H1 (cell line): ENCODE data around the gene HNRNPU. TPM values are rescaled to one million over a fixed set of nuclear protein-coding genes. Genes with fewer than 3 reads are reported as not detected.

Source experiments
- CTCF ChIA-PET: fragments of 300-600 bp; sonication (Branson Sonifier 250); formaldehyde crosslinking; loops from one replicate; lab custom pipeline; 2021; ENCODE audit not compliant: partially characterized antibody; lab: Charles Lee
- POLR2A ChIA-PET: fragments of 300-600 bp; sonication (Branson Sonifier 250); formaldehyde crosslinking; loops from one replicate; lab custom pipeline; 2021; ENCODE audit warnings: inconsistent platforms; ENCODE audit not compliant: partially characterized antibody; lab: Charles Lee
- DNase-seq, 2 experiments: peaks; one replicate each; pipeline versions ENCODE4 v3.0.0 to v3.0.0-alpha.2; 2010 to 2022; ENCODE audit warnings: low spot score in 2 of 2, low read depth in 1 of 2, mixed read lengths in 1 of 2
- FAIRE-seq: peaks from 2 replicates; lab custom pipeline; 2011; peaks lifted over from hg19 to GRCh38; lab: Jason Lieb, UNC
- H2AFZ ChIP-seq: 2 replicates; pipeline ENCODE4 v1.8.1; 2012; ENCODE audit warnings: low read length, inconsistent platforms
- H2AK5ac ChIP-seq: 2 replicates; pipeline ENCODE4 v1.6.1; 2013; ENCODE audit warnings: low read depth, low read length
- H2BK120ac ChIP-seq: replicated peaks from 2 replicates; pipeline ENCODE3; 2013; ENCODE audit warnings: low read depth, low read length, inconsistent platforms
- H2BK12ac ChIP-seq: 2 replicates; pipeline ENCODE4 v1.6.1; 2013; ENCODE audit warnings: low read depth, low read length
- H2BK15ac ChIP-seq: 2 replicates; pipeline ENCODE4 v1.6.1; 2013; ENCODE audit warnings: low read length
- H2BK20ac ChIP-seq: 2 replicates; pipeline ENCODE4 v1.6.1; 2013; ENCODE audit warnings: low read length
- H2BK5ac ChIP-seq: 2 replicates; pipeline ENCODE4 v1.6.1; 2013; ENCODE audit warnings: low read depth, low read length
- H3K14ac ChIP-seq: 2 replicates; pipeline ENCODE4 v1.6.1; 2013; ENCODE audit warnings: inconsistent platforms; ENCODE audit not compliant: insufficient read length
- H3K18ac ChIP-seq: 2 replicates; pipeline ENCODE4 v1.6.1; 2013; ENCODE audit warnings: low read length; ENCODE audit errors: extremely low read depth
- H3K23ac ChIP-seq: 2 replicates; pipeline ENCODE4 v1.6.1; 2013; ENCODE audit warnings: inconsistent platforms; ENCODE audit not compliant: insufficient read length
- H3K23me2 ChIP-seq: 2 replicates; pipeline ENCODE4 v1.6.1; 2013; ENCODE audit warnings: low read depth, low read length
- H3K27ac ChIP-seq: 2 replicates; pipeline ENCODE4 v1.6.1; 2011; ENCODE audit warnings: low read depth, low read length, inconsistent platforms
- H3K27me3 ChIP-seq, 4 experiments: replicated peaks in 1 of 4; 1 replicate in 1 of 4; 2 replicates in 3 of 4; pipeline versions ENCODE4 v1.6.1 to v1.8.1; 2011 to 2013; ENCODE audit warnings: low read length in 3 of 4, mild to moderate bottlenecking in 3 of 4, inconsistent platforms in 2 of 4, mixed read lengths in 2 of 4, moderate library complexity in 1 of 4; ENCODE audit not compliant: control insufficient read depth in 3 of 4, insufficient read depth in 3 of 4; ENCODE audit errors: extremely low read depth in 1 of 4
- H3K36me3 ChIP-seq, 4 experiments: 2 replicates each; pipeline versions ENCODE4 v1.6.1 to v1.8.1; 2011 to 2013; ENCODE audit warnings: mild to moderate bottlenecking in 4 of 4, low read length in 3 of 4, moderate library complexity in 2 of 4, control low read depth in 1 of 4, inconsistent platforms in 1 of 4; ENCODE audit not compliant: insufficient read depth in 4 of 4, control insufficient read depth in 2 of 4
- H3K4ac ChIP-seq: replicated peaks from 2 replicates; pipeline ENCODE3; 2013; ENCODE audit warnings: low read length, low read depth, mixed read lengths, inconsistent platforms; ENCODE audit not compliant: insufficient read length
- H3K4me1 ChIP-seq, 4 experiments: replicated peaks in 1 of 4; 1 replicate in 1 of 4; 2 replicates in 3 of 4; pipeline versions ENCODE4 v1.6.1 to v1.8.1; 2011 to 2013; ENCODE audit warnings: low read length in 3 of 4, inconsistent platforms in 2 of 4, mixed read lengths in 1 of 4; ENCODE audit not compliant: insufficient read depth in 4 of 4, control insufficient read depth in 3 of 4
- H3K4me2 ChIP-seq, 2 experiments: 2 replicates each; pipeline versions ENCODE4 v1.6.1 to v1.8.1; 2011 to 2013; ENCODE audit warnings: low read depth in 2 of 2, low read length in 2 of 2, control low read depth in 1 of 2, inconsistent platforms in 1 of 2, mild to moderate bottlenecking in 1 of 2; ENCODE audit not compliant: insufficient read depth in 1 of 2
- H3K4me3 ChIP-seq, 4 experiments: fragments of 200-600, 300-600 bp in 1 of 4; sonication (generic), shearing (Covaris generic), sonication (Bioruptor Twin) in 1 of 4; 2 replicates each; pipeline versions ENCODE4 v1.5.1 to v1.8.1; 2011 to 2016; ENCODE audit warnings: low read length in 4 of 4, low read depth in 3 of 4, control low read depth in 2 of 4, inconsistent platforms in 2 of 4, mild to moderate bottlenecking in 2 of 4, mixed read lengths in 1 of 4, moderate library complexity in 1 of 4; ENCODE audit not compliant: insufficient read depth in 2 of 4; ENCODE audit errors: extremely low read depth in 1 of 4
- H3K56ac ChIP-seq: replicated peaks from 2 replicates; pipeline ENCODE3; 2013; ENCODE audit warnings: low read depth, mild to moderate bottlenecking, mixed read lengths, low read length, inconsistent platforms; ENCODE audit not compliant: insufficient read length
- H3K79me1 ChIP-seq: 2 replicates; pipeline ENCODE4 v1.6.1; 2013; ENCODE audit warnings: low read depth, low read length, control low read depth
- H3K79me2 ChIP-seq, 2 experiments: 2 replicates each; pipeline versions ENCODE4 v1.6.1 to v1.8.1; 2012 to 2013; ENCODE audit warnings: low read length in 2 of 2, mild to moderate bottlenecking in 2 of 2, inconsistent platforms in 1 of 2; ENCODE audit not compliant: insufficient read depth in 2 of 2, control insufficient read depth in 1 of 2
- H3K9ac ChIP-seq, 4 experiments: replicated peaks in 1 of 4; 1 replicate in 1 of 4; 2 replicates in 3 of 4; pipeline versions ENCODE4 v1.6.1 to v1.8.1; 2011 to 2013; ENCODE audit warnings: low read depth in 3 of 4, low read length in 3 of 4, control low read depth in 2 of 4, mild to moderate bottlenecking in 2 of 4, moderate library complexity in 2 of 4, inconsistent platforms in 1 of 4; ENCODE audit errors: extremely low read depth in 1 of 4
- H3K9me3 ChIP-seq, 2 experiments: 2 replicates each; pipeline versions ENCODE4 v1.6.1 to v1.8.1; 2012 to 2013; ENCODE audit warnings: mild to moderate bottlenecking in 2 of 2, moderate library complexity in 2 of 2, control low read depth in 1 of 2, inconsistent platforms in 1 of 2, low read depth in 1 of 2, low read length in 1 of 2, mixed read lengths in 1 of 2; ENCODE audit not compliant: insufficient read depth in 2 of 2
- H4K20me1 ChIP-seq, 2 experiments: replicated peaks in 1 of 2; 2 replicates each; pipeline versions ENCODE3 to v1.8.1; 2011 to 2013; ENCODE audit warnings: inconsistent platforms in 2 of 2, low read length in 2 of 2, mild to moderate bottlenecking in 1 of 2; ENCODE audit not compliant: insufficient read depth in 2 of 2, control insufficient read depth in 1 of 2
- H4K5ac ChIP-seq: 2 replicates; pipeline ENCODE4 v1.6.1; 2013; ENCODE audit warnings: low read length, low read depth, mixed read lengths, inconsistent platforms; ENCODE audit not compliant: insufficient read length
- H4K8ac ChIP-seq: 2 replicates; pipeline ENCODE4 v1.8.0; 2013; ENCODE audit warnings: mild to moderate bottlenecking, moderate library complexity, low read length, inconsistent platforms; ENCODE audit not compliant: insufficient read depth; ENCODE audit errors: extremely low read depth
- H4K91ac ChIP-seq: replicated peaks from 2 replicates; pipeline ENCODE3; 2013; ENCODE audit warnings: low read length, mixed read lengths, inconsistent platforms; ENCODE audit not compliant: insufficient read length
- ATF2 ChIP-seq: IDR thresholded peaks from 2 replicates; pipeline ENCODE4 v1.6.1; 2012; ENCODE audit warnings: low read length, inconsistent platforms
- RFX5 ChIP-seq: IDR thresholded peaks from 2 replicates; pipeline ENCODE4 v1.6.1; 2011; ENCODE audit warnings: low read depth, low read length, improper control_type of control experiment, borderline replicate concordance
- WGBS, 2 experiments: shearing (Covaris generic) in 1 of 2; methylation state at CpG; one replicate each; pipeline versions ENCODE4 v1.1.6 to v1.1.7; 2013 to 2015; ENCODE audit warnings: low lambda C conversion rate in 2 of 2, mixed read lengths in 2 of 2, inconsistent platforms in 1 of 2, low coverage in 1 of 2, missing lambda C conversion rate in 1 of 2; ENCODE audit not compliant: insufficient replicate concordance in 2 of 2, insufficient coverage in 1 of 2, insufficient read length in 1 of 2; ENCODE audit errors: extremely low coverage in 1 of 2, missing lambda C conversion rate in 1 of 2; 5-methylcytosine and 5-hydroxymethylcytosine counted together
- polyA plus RNA-seq, 7 experiments: library from polyadenylated mRNA; depleted of rRNA in 3 of 7; stranded (reverse) in 5 of 7; unstranded in 2 of 7; fragments of >200 nt in 5 of 7; fragments of 200-250 nt in 2 of 7; gene quantifications; 1 replicate in 5 of 7; 2 replicates in 1 of 7; 4 replicates in 1 of 7; pipeline versions ENCODE4 v1.2.1 to v1.2.3, GENCODE V29; 2011 to 2013; ENCODE audit warnings: missing spikeins in 2 of 7, mixed read lengths in 2 of 7
- total RNA-seq: library from RNA; stranded (reverse); fragmentation: NEBNext Ultra II Directional; extraction: Animal tissue kit (Norgen Biotek cat#: 25700); gene quantifications from 2 replicates; pipeline ENCODE4 v1.2.1, GENCODE V29; 2021

The HNRNPU gene
- total and polyA plus RNA-seq, 2 of the 8 experiments (the other 6 are each of a cell fraction or from before 2014, with no cell fraction given) = 95.6 to 606 TPM

GRCh38 chr1:244860914-244861610 is 3.3 kb downstream of the HNRNPU start:
- FAIRE-seq = no peak
- Histone ChIP-seq H3K23me2 (peaks cover 5% of the 10 kb centered on the region), H3K4me2 (peak overlapping the region; percentile 76 to 78), H4K20me1 (peaks cover 32 to 33% of the 10 kb centered on the region in 2 experiments), H3K18ac (no peak overlapping the region), H2BK120ac (no peak overlapping the region)
- no peak for TF ChIP-seq RFX5
- peak; percentile 16; the same call in 1 of the 2 replicates for TF ChIP-seq ATF2
- TF ChIP-seq, all 59 proteins: peak for 1
- Histone ChIP-seq H3K27me3 (no peaks in the 10 kb centered on the region), H2AFZ (no peak overlapping the region), H4K5ac (no peak overlapping the region), H2BK12ac (no peak overlapping the region), H3K36me3 (peaks cover 39 to 67% (median 55%) of the 10 kb centered on the region in 4 experiments), H3K23ac (no peak overlapping the region), H3K9ac (peak overlapping the region in 2 of 4 experiments; percentile 25 to 57; a peak in 2 of 7 replicates), H3K56ac (no peak overlapping the region), H3K9me3 (no peaks in the 10 kb centered on the region), H4K91ac (no peak overlapping the region), H3K4ac (no peak overlapping the region), H3K4me3 (peak overlapping the region; percentile 89 to 100 (median 95); a peak in 7 of 8 replicates), H3K27ac (no peak overlapping the region), H2BK20ac (no peak overlapping the region), H2BK5ac (no peak overlapping the region), H3K79me1 (no peaks in the 10 kb centered on the region; the same call in 1 of the 2 replicates), H3K14ac (no peak overlapping the region), H3K79me2 (peaks cover 38 to 83% of the 10 kb centered on the region in 2 experiments), H4K8ac (no peak overlapping the region), H2BK15ac (no peak overlapping the region), H2AK5ac (no peak overlapping the region), H3K4me1 (peaks cover 0 to 6% (median 3%) of the 10 kb centered on the region in 4 experiments; a peak in 4 of 7 replicates)
- CTCF ChIA-PET = interaction anchor here (0.7 to 2.2 kb wide), 3 partner anchors 25 to 181 kb away, joined by 3 to 8 read pairs (median 3); no protein-coding TSS in a partner anchor
- no peak for DNase-seq
- POLR2A ChIA-PET = interaction anchor here (0.6 to 29.6 kb wide), 11 partner anchors 10 to 181 kb away, joined by 3 to 677 read pairs (median 4); partner anchors contain the start of gene COX20
- 64% methylated on average over 2 of the region's 2 CpGs; no CpG with 5 or more reads in 1 of the 2 experiments for WGBS, 2 experiments
